GM18951 (cell line): Measurements from ENCODE around the gene FXYD1.

Experiments
- POLR2A ChIP-seq: IDR thresholded peaks from 4 replicates; pipeline ENCODE4 v1.6.1; 2011; ENCODE audit warnings: mild to moderate bottlenecking; ENCODE audit not compliant: insufficient read length, insufficient read depth; ENCODE audit errors: extremely low read depth
- in situ Hi-C: fragments of 300-500 bp; cut with MboI; formaldehyde crosslinking; loops from one replicate; pipeline ENCODE4 v1.12.0; 2022; ENCODE audit warnings: low sequenced_read_pairs, mixed read lengths, inconsistent platforms; ENCODE audit not compliant: unreplicated experiment

The FXYD1 gene

DNA sequence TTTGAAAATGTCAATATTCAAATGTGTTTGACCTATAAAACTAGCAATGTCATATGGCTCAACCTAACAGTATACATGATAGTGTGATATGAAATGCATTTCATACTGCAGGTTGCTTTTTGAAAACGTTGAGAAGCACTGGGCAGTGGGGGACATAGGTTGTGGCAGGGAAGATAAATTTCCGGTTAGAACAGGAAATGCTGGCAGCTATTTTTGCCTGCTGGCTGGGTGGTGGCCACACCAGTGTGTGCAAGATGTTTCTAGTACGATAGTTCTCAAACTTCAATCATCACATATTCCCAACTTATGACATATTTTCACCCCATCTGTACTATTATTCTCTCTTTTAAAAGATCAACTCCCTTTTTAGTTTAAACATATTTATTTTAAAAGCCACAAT is 33.1 kb downstream of the FXYD1 start:
- TF ChIP-seq POLR2A = no peak
- in situ Hi-C loops = no loop called here

DNA sequence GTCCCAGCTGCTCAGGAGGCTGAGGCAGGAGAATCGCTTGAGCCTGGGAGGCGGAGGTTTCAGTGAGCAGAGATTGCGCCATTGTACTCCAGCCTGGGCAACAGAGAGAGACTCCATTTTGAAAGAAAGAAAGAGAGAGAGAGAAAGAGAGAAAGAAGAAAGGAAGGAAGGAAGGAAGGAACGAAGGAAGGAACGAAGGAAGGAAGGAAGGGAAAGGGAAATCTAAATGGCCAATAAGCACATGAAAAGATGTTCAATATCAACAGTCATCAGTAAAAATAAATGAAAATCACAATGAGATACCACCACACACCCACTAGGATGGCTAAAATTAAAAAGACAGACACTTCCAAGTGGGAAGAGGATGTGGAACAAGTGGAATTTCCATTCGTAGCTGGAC is 35.6 kb downstream of the FXYD1 start:
- no peak for TF ChIP-seq POLR2A
- in situ Hi-C loops = no loop called here

DNA sequence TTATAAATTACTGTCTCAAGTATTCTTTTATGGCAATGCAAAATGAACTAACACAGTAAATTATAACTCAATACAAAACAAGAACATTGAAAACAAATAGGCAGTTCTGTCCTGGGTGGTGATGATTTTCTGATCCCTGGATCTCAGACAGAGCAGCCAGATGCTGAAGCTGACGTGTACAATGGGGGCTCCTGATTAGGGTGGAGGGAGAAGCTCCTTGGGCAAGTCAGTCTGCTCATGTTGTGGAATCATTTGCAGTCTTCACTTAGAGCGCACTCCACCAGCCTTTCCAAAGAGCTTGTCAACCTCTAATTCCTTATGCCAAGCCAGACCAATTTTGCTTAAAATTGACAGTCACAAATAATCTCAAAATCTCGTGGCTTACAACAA is 37.6 kb downstream of the FXYD1 start:
- TF ChIP-seq POLR2A = no peak
- in situ Hi-C loops = no loop called here

DNA sequence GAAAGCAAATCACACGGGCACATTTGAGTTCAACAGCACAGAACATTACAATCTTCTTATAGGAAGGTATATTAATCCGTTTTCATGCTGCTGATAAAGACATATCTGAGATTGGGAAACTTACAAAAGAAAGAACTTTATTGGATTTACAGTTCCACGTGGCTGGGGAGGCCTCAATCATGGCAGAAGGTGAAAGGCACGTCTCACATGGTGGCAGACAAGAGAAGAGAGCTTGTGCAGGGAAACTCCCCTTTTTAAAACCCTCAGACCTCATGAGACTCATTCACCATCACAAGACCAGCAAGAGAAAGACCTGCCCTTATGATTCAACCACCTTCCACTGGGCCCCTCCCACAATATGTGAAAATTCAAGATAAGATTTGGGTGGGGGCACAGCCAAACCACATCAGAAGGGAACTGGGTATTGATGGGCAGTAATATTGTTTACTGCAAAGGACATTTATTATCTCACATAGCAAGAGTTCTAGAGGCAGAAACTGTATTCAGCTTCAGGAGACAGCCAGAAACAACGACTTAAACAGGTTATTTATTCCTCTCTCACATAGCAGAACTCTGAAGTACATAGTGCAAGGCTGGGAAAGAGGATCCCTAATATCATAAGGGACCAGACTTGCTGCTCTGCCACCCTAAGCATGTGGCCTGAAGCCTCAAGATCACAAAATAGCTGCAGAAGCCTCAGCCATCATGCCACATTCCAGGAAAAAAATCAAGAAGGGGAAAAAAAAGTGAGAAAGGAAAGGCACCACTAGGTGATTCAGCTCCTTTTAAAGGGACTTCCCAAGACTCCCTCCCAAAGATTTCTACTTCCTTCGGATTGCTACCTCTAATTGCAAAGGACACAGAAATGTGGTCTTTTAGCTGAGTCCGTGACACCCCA is 39.0 kb downstream of the FXYD1 start:
- no peak for TF ChIP-seq POLR2A
- in situ Hi-C loops = no loop called here

DNA sequence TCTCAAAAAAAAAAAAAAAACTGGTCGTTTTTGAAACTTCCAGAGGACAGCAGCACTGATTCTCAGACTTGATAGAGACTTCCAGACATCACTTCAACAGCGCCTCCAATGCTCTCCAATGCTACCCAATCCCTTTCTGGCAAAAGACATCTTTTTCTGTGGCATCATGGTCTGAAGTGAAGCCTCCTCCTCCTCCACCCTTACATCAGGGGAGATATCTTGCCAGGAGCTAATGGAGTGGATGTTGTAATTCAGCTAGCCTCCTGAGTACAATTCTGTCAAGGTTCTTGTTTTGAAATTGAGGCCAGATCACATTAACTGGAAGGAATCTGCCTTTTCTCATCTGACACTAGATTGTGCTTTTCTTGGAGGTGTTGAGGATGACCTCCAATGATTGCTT is 40.1 kb downstream of the FXYD1 start:
- TF ChIP-seq POLR2A = no peak
- in situ Hi-C loops = no loop called here

DNA sequence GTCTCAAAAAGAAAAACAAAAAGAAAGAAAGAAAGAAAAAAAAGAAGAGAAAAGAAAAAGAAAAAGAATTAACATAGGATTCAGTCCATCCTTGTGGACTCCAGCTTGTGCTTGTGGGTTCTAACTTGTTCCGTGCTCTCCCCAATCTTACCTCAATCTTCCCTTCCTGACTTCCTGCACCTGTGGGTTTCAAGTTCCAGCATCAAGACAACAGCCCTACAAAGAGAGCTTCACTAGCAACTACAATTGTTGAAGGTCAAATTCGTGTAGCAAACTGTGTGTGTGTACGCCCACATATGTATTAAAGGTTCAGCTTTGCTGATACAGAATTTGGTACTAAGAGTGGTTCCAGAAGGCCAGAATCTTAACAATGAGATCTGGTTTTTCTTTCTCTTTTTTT is 41.2 kb downstream of the FXYD1 start:
- in situ Hi-C loops = no loop called here
- no peak for TF ChIP-seq POLR2A

DNA sequence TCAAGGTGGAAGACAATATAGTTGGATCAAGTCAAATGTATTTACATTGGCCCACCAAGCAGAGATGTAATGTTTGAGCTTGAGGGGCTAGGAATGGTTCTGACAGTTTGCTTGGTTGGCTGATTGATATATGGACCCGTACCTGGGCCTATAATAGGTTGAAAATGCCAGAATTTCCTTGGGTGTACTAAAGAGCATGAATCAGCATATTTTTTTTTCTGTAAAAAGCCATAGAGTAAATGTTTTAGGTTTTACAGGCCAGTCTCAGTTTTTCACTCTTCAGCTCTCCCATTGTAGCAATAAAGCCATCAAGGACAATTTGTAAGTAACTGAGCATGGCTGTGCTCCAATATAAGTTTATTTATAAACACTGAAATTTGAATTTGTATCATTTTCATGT is 42.8 kb downstream of the FXYD1 start:
- in situ Hi-C loops = no loop called here
- no peak for TF ChIP-seq POLR2A

DNA sequence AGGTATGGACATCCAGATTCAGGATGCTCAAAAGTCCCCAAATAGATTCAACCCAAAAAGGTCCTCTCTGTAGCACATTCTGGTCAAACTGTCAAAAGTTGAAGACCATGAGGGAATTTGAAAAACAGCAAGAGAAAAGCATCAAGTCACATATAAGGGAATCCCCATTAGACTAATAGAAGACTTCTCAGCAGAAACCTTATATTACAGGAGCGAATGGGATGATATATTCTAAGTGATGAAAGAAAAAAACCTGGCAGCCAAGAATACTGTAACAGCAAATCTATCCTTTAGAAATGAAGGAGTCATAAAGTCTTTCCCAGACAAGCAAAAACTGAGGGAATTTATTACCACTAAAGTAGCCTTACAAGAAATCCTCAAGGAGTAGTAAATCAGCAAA is 45.6 kb downstream of the FXYD1 start:
- in situ Hi-C loops = no loop called here

DNA sequence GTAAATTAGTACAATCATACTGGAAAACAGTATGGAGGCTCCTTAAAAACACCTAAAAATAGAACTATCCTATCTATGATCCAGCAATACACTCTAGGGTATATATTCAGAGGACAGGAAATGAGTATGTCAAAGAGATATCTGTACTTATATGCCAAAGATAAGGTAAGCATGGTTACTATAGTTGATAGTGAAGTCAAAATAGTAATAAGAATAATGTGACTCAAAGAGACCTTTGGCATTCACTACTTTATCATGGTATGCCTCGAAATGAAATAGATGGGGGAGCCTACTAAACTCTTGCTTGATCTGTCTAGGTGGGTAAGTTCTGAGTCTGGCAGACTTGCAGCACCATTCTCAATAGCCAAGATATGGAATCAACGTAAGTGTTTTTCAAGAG is 46.3 kb downstream of the FXYD1 start:
- in situ Hi-C loops = no loop called here
- TF ChIP-seq POLR2A = no peak

More for the DNA sequence above, 45.6 kb downstream of the FXYD1 start:
- TF ChIP-seq POLR2A = no peak
